GM19193 (cell line): Measurements from ENCODE around the gene LIX1.

Experiments used
- POLR2A ChIP-seq: IDR thresholded peaks from 4 replicates; pipeline ENCODE4 v1.6.1; 2011; ENCODE audit not compliant: insufficient read depth, insufficient read length; ENCODE audit errors: extremely low read depth

The LIX1 gene

DNA sequence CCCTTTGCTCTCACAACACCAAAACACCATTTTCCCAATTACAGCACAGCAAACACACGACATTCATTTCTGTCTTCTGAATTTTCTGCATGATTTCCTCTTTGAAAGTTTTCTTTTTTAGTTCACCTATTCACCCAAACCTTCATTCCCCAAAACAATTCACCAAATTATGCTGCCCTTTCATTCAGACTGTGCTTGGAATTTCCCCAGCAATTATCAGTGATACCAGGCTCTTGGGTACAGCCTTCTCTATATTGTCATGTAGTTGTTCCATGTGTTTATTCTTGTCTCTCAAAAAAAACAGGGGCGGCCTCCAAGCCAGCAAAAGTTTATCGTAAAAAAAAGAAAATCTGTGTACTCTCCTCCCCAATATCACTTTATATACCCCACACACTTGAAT is 9.0 kb upstream of the LIX1 start:
- TF ChIP-seq POLR2A: no peak

DNA sequence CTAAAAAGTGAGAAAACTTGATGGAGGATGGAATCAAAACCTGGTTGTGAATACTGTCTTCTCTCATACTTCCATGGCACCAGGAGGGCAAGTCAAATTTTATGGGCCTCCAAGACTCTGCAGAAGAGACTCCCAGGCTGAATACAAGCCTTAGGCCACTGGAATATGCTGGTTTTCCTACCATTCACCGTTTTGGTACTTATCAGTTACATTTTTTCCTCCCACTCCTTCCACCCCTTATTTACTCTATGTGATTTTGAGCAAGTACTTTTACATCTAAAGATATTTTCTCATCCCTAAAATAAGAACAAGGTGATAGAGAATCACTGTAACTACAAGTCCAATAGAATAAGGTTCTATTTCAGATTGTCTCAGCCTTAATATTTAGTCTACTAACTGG is 8.0 kb upstream of the LIX1 start:
- no peak for TF ChIP-seq POLR2A

DNA sequence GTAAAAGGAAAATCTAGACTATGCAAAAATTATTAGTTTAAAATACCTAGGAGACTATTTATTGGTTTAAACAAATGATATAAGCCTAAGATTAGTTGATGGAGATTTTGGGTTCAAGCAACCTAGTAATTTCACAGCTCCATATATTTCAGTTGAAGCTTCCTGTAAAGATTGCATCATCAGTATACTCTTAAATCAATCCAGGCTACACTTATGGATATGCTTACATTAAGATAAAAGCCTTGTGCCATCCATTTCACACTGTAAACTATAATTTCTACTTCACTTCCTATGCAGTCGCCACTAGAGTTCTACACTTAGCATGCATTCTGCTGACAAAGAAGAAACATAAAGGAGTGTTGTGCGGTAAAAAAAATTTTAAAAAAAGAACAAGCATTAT is 7.3 kb upstream of the LIX1 start:
- TF ChIP-seq POLR2A: no peak

DNA sequence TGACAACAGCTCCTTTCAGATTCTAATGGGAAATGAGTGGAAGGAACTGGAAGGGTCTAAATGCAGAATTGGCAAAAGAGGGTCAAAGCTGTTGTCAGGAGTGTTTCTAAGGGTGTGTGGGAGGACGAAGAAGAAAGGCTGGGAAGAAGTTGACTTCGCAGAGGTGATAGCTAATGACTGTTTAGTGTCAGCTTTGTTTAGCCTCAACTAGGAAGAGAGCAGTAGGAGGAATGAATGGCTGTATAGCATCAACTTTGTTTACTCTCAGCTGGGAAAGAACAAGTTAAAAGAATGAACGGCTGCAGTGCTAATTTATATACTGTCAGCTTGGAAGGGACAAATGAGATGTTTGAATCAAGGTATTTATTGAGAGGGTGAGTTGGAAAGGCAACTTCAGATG is 5.9 kb upstream of the LIX1 start:
- no peak for TF ChIP-seq POLR2A

DNA sequence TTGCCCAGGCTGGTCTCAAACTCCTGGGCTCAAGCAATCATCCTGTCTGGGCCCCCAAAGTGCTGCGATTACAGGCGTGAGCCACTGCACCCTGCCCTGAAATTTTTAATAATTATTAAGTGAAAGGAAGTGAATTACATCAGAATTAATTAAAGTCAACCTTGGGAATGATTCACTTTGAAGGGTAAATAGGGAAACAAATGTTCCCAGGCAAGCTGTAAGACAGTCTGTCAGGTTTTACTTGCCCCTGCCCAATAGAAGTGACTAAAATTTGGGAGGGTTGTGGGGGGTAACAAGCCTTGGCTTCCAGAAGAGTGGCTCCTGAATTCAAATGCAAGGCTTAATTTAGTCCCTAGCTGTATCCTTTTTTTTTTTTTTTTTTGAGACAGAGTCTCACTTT is 1.3 kb upstream of the LIX1 start:
- no peak for TF ChIP-seq POLR2A

DNA sequence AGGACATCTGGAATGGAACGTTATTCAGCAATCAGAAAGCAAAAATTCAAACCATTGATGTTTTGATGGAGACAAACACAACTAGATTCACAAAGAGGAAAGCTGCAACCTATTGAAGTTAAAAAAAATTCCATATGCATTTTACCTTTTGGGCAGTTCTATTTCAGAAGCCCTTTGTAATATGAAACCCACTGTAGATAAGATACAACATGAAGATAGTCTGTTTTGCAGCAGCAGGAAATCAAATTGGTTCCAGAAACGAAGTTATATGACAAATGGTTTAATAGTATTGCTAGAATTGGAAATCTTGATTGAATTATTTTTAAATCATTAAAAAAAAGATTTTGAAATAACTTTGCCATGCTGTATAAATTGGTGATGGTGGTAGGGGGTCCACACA is 872 bp downstream of the LIX1 start:
- no peak for TF ChIP-seq POLR2A

DNA sequence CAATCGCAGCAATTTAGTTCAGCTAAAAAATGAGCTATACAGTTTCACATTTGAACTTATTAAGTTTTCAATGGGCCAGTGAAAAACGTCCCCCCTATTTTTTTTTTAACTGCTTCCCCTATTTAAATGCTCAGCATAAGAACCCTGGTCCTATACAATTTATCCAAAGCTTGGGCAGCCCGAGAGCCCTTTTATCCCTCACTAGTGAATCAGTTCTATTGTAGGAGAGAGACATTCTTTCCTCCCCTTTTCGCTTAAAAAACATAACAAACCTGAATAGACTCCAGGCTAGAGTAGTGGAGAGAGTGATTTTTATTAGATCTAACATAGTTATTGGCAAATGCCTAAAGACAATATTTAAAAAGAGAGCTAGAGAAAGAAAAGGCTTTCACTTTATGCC is 1.4 kb downstream of the LIX1 start:
- no peak for TF ChIP-seq POLR2A

DNA sequence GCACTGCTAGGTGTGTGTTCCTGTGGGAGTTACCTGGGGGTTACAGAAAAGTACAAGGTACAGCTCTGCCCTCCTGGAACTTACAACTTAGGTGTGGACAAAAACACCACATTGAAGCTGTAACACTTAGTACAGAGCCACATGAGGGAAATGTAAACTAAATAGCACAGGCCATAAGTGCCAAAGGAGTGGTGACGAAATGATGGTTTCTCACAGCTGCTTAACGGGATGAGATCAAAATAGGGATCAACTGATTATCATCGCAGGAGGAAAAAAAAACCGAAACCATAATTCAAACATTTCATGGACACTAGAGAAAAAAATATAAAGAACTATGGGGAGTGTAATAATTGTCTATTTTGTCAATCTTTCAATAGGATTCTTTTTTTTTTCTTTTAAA is 5.9 kb downstream of the LIX1 start:
- no peak for TF ChIP-seq POLR2A

DNA sequence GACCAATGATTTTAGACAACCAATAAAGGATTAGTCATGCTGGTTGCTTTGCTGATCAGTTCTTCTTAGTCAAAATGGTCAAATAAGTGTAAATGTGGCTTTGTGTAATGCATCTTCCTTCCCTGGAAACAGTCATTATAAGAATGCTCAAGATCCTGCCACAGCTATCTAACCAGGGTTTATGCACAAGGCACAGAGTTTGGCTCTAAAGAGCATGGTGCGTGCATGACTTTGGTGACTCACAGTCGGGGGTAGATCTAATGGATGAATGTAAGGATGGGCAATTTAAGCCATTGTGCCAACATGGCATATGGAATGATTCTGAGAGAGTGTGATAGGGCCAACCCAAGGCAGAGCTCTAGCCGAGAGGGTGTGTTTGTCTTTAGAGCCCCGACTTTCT is 6.5 kb downstream of the LIX1 start:
- TF ChIP-seq POLR2A: no peak

DNA sequence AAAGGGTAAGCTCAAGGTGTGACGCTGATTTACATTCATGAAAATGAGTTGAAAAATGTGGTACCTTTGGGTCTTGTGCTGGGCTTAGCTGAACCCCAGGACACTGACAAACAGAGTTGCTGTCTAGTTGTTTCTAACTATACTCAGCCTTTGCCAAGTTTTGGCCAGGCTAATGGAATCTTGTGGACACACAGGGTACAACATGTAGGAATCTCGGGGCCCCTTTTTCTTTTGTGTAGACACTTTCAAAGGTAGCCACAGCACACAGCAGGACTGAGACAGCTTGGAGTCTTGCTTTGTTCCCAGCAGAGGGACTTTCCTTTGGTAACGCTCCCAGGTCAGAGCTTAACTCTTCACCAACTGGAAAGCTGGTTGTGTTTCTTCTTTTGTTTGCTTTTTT is 7.8 kb downstream of the LIX1 start:
- TF ChIP-seq POLR2A: no peak

DNA sequence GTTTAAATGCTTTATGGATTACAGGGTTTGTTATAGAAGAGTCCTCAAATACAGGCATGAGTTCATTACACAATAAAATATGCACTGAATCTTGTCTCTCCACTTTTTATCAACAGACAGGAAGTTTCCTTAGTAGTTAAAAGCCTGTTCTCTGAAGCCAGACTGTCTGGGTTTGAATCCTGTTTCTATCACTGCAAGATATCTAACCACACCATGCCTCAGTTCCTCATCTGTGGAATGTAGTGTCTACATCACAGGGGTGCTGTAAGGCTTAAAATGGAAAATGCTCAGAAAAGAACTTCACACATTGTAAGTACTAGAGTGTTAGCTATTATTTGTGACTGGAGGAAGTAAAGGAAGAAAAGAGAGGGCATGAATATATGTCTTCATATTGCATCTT is 9.3 kb downstream of the LIX1 start:
- TF ChIP-seq POLR2A: no peak

DNA sequence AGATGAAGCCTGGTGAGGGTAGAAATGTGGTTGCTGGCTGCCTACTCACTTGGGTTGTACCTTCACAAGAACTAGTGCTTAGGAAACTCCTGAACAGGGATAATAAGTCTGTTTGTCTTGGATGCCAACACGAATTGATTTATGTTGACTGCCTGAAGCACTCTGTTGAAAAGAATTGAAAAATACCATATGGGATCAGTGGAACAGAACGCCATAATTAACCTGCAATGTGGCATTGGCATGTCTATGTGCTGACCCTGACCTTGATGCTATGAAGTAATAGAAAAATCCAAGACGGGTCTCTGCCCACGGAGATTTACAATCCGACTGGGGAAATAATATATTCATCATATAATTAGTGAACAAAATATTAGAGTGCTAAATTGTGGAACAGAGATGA is 10.5 kb downstream of the LIX1 start:
- no peak for TF ChIP-seq POLR2A

DNA sequence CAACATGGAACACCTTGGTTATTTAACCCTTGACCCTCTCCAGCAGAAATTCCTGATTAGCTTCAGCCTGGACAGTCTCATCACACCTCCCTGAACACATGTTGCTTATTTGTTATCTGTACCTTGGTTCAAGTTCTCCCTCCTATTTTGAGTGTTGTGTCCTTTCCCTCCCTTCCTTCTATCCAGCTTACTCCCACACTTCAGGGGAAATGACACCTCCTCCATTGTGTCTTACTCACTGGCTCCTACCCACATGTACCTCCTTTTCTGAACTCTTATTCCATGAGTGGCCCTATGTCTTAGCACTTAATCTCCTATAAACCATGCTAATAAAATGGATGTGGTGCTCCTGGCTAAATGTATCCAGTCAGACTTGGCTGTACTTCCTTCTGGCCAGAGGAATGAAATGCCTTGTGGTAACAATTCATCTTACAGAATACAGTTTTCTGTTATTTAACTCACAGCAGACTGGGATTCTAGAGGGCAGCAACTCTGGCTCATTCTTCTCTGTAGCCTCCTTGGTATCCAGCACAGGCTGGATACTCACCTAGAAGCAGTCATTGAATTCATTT is 11.2 kb downstream of the LIX1 start:
- no peak for TF ChIP-seq POLR2A

DNA sequence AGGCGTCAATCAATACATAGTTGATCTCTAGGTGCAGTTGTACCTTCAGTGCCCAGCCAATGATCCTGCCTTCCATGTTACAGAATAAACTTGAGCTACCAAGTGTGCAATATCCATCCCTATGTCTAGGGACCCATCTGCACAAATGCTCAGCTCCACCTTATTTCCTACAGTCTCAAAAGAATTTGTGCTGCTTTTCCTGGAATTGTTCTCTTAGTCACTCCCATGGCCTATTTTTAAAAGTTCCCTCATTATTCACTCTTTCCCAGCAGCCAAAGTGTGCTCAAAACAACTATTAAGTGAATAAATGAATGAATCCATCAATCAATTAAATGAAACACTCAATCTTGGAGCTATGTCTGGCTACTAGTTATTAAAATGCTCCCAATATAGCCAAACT is 14.7 kb downstream of the LIX1 start:
- no peak for TF ChIP-seq POLR2A

DNA sequence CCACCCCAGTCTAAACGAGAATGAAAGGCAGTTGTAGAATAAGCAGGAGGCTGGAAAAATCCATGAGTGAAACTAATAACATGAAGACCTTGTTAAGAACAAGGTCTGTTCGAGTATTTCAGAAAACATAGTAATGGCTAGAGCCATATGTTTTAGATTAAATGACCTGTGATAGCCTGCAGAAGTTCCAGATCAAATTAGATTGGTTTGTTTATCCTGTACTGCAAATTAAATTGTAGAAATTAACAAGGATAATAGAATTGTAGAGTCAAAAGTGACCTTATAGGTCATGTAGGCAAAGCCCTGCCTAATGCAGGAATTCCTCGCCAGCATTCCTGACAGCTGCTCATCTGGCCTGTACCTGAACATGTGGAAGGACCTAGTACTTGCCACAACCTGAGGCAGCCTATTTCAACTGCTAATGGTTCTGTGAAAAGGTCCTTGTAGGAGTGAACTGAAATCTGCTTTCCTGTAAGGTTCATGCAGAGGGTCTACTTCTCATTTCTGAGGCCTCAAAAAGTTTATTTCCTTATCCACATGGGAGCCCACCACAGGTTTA is 17.2 kb downstream of the LIX1 start:
- no peak for TF ChIP-seq POLR2A

DNA sequence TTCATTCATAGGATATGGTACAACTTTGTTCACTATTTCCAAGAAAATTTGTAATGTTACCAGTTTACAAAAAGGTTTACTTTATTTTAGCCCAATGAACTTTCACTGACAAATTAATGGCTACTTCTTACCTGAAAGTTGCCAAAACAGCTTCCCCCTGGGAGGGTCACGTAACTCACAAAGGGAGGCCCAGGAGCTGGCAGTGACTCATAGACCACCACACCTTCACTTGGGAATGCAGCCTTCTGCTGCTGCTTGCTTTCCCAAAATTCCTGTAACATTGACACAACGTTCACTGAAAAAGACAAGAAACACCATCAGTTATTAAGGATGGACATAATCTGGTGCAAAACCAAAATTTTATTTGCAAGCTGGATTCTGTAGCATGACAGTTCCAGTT is 18.1 kb downstream of the LIX1 start:
- TF ChIP-seq POLR2A: no peak

DNA sequence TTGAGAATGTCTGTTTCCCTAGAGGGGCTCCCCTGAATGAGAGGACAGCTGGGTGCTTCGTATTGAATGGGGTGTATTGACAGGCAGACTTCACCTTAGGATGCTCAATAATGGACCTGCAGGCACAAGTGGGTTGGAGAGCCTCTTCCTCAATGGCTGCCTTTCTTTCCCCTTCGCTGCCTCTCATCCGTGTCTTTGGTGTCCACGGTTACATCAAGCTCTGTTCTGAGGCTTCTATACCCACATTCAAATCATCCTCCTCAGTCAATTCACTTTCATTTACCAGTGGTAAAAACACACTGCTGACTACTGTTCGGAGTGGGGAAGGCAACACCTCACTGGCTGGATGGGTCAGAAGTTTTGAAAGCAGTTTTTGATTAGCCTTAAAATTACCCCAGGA is 20.6 kb downstream of the LIX1 start:
- no peak for TF ChIP-seq POLR2A
